Fibroblast of lung (primary cell): Measurements from ENCODE around the gene GLB1L. TPM values are rescaled to one million over a fixed set of nuclear protein-coding genes. Genes with fewer than 3 reads are reported as not detected.

Experiments used
- DNase-seq, 2 donors: peaks; one replicate each; pipeline versions ENCODE4 v3.0.0 to v3.0.0-alpha.2; 2010; ENCODE audit warnings: low read depth in 2 of 2
- H2AFZ ChIP-seq: 2 replicates; pipeline ENCODE4 v1.5.1; 2012; ENCODE audit warnings: low read length, control low read depth, inconsistent platforms
- H3K27ac ChIP-seq: 2 replicates; pipeline ENCODE4 v1.5.1; 2011; ENCODE audit warnings: low read length, control low read depth; ENCODE audit not compliant: insufficient read depth
- H3K27me3 ChIP-seq: 2 replicates; pipeline ENCODE4 v1.5.1; 2011; ENCODE audit warnings: mild to moderate bottlenecking, low read length; ENCODE audit not compliant: control insufficient read depth, insufficient read depth
- H3K36me3 ChIP-seq: 2 replicates; pipeline ENCODE4 v1.5.1; 2011; ENCODE audit warnings: low read length; ENCODE audit not compliant: control insufficient read depth, insufficient read depth
- H3K4me1 ChIP-seq: 2 replicates; pipeline ENCODE4 v1.5.1; 2011; ENCODE audit warnings: low read length; ENCODE audit not compliant: control insufficient read depth, insufficient read depth; ENCODE audit errors: extremely low read depth
- H3K4me2 ChIP-seq: 2 replicates; pipeline ENCODE4 v1.5.1; 2011; ENCODE audit warnings: low read length, control low read depth; ENCODE audit not compliant: insufficient read depth; ENCODE audit errors: extremely low read depth
- H3K4me3 ChIP-seq, 4 experiments: fragments of 200-600 bp in 1 of 4; sonication (generic) in 1 of 4; replicated peaks in 1 of 4; 2 replicates each; pipeline ENCODE4 v1.5.1; 2011 to 2016; ENCODE audit warnings: low read length in 4 of 4, low read depth in 3 of 4, mild to moderate bottlenecking in 3 of 4, control low read depth in 2 of 4, inconsistent platforms in 1 of 4, mixed read lengths in 1 of 4; ENCODE audit not compliant: insufficient read depth in 1 of 4; ENCODE audit errors: control extremely low read depth in 1 of 4
- H3K79me2 ChIP-seq: 2 replicates; pipeline ENCODE4 v1.5.1; 2012; ENCODE audit warnings: mild to moderate bottlenecking, low read length, inconsistent platforms; ENCODE audit not compliant: control insufficient read depth, insufficient read depth
- H3K9ac ChIP-seq: 2 replicates; pipeline ENCODE4 v1.5.1; 2011; ENCODE audit warnings: mild to moderate bottlenecking, low read length, control low read depth; ENCODE audit not compliant: insufficient read depth
- H3K9me3 ChIP-seq: 2 replicates; pipeline ENCODE4 v1.5.1; 2012; ENCODE audit warnings: low read depth, low read length; ENCODE audit not compliant: control insufficient read depth, insufficient read depth
- H4K20me1 ChIP-seq: 2 replicates; pipeline ENCODE4 v1.5.1; 2011; ENCODE audit warnings: low read length; ENCODE audit not compliant: control insufficient read depth, insufficient read depth; ENCODE audit errors: extremely low read depth
- CTCF ChIP-seq, 2 donors: IDR thresholded peaks in 1 of 2; conservative IDR thresholded peaks in 1 of 2; 1 replicate in 1 of 2; 2 replicates in 1 of 2; pipeline ENCODE4 v1.5.1; 2011 to 2012; ENCODE audit warnings: low read length in 2 of 2, control low read depth in 1 of 2, inconsistent platforms in 1 of 2, low read depth in 1 of 2, mild to moderate bottlenecking in 1 of 2
- EZH2 ChIP-seq: IDR thresholded peaks from 2 replicates; pipeline ENCODE4 v1.5.1; 2012; ENCODE audit warnings: low read length, control low read depth, mild to moderate bottlenecking; ENCODE audit errors: missing control alignments
- polyA minus RNA-seq: library from RNA; depleted of rRNA, polyadenylated mRNA; stranded (reverse); fragments of >200 nt; gene quantifications from 2 replicates; pipeline ENCODE4 v1.2.3, GENCODE V29; 2011; ENCODE audit warnings: low replicate concordance
- polyA plus RNA-seq, 2 donors: library from polyadenylated mRNA; depleted of rRNA in 1 of 2; stranded (reverse) in 1 of 2; unstranded in 1 of 2; fragments of >200 nt; gene quantifications; 2 replicates each; pipeline ENCODE4 v1.2.1, GENCODE V29; 2011 to 2012; ENCODE audit warnings: missing spikeins in 1 of 2
- total RNA-seq: library from RNA; depleted of rRNA; stranded (reverse); fragments of >200 nt; gene quantifications from 2 replicates; pipeline ENCODE4 v1.2.1, GENCODE V29; 2014

Gene GLB1L
- total RNA-seq, result 28.2 and 47.0 TPM in 2 replicates
- polyA plus RNA-seq, result 12.8 and 16.9 TPM in 2 replicates
- 7.6 and 9.6 TPM in 2 replicates for polyA plus RNA-seq (2012)
- 12.4 and 16.9 TPM in 2 replicates for polyA minus RNA-seq

DNA sequence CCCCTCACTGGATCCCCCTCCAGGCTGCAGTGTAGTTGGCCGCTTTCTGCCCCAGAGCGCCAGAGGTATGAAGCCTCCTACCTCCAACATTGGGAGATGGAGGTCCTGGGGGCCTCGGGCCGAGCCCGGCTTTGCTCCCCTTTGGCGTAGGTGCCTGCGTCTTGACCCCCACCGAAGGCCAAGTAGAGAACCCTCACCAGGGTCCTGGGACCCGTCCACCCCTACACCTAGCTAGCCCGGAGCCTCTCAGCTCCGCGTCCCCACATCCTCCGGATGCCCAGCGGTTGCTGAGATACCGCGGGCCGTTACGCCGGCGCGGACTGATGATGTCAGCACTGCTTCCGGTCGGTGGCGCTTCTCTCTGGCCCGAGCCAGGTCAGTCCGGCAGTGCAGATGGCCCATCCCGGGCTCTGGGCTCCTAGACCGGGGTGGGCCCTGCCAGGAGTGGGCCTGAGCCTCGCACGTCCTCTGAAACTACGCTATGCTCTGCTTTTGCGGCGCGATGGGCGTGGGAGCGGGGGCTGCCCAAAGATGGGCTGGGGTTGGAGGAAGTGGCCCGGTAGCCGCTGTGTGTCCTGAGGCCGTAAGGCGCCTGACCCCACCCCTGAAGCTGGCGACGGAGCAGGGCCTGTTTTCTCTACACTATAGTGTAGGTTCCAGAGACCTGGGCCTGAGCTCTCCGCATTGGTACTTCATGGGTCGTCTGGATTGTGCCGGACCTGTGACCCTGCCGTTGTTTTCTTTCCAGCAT, at the start of gene GLB1L, which contains the start of gene STK16:
Gene GLB1L (minus strand): TSS at position 297 of the 751 bp plus-strand sequence. CDS start 1,871 bp downstream, outside the sequence.
Gene STK16 (plus strand): TSS at position 332 of the 751 bp plus-strand sequence. CDS start 521 bp downstream, outside the sequence.
- DNase-seq, result peak; percentile 89 to 94

DNA sequence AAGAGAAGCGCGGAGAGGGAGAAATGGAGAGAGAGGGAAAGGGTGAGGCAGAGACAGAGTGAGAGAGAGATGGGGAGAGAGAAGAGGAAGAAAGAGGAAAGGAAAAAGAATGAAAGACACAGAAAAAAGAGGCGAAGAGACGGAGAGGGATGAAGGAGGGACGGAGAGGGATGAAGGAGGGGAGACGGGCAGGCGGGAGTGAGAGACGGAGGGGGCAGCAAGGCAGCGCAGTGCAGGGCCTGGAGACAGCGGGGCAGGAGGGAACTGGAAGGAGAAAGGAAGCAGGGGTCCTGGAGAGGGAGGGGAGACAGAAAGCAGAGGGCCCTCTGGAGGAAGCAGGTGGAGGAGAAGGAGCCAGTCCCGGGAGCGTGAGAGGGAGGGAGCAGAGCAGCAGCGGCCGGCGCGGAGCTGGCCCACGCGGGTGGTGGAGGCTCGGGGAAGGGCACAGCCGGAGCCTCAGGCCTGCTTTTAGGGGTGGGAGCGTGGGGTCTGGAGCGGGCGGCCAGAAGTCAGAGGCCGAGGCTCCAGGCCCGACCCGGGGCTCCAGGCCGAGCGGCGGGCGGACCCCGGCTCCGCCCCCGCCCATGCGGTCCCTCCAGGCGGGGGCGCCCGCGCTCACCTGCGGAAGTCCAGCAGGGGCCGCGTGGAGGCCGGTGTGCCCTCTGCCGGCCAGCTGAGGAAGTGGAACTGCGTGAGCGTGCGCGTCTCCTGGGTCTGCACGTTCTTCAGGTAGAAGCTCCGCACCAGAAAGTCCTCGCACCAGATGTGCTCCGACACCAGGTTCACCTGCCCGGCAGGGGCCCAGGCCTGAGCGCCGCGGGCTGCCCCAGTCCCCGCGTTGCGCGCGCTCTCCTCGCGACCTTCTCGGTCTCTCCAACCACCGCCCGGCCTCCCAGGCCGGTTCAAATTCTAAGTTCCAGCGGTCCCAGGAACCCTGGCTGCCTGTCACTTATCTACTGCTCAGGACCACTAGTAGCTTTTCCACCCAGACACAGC, 49.4 kb upstream of the GLB1L start:
- H3K4me1 ChIP-seq, result peaks cover 5% of the 10 kb centered on the region
- H2AFZ ChIP-seq, result peak overlapping the region; percentile 73
- DNase-seq, result peak; percentile 61 to 77
- peak overlapping the region; percentile 73 for H3K4me2 ChIP-seq
- H4K20me1 ChIP-seq, result no peaks in the 10 kb centered on the region
- peak overlapping the region; percentile 19 for H3K27ac ChIP-seq
- H3K27me3 ChIP-seq, result no peaks in the 10 kb centered on the region
- H3K79me2 ChIP-seq, result no peaks in the 10 kb centered on the region
- H3K9me3 ChIP-seq, result no peaks in the 10 kb centered on the region
- peak; percentile 81 to 92 for TF ChIP-seq CTCF (conservative IDR thresholded peaks at IDR 0.05 in 1 of 2, IDR thresholded peaks at IDR 0.05 in 1 of 2; ENCODE audit: low read depth in 1 of 2, low read length in 2 of 2)
- TF ChIP-seq EZH2, result no peak
- H3K9ac ChIP-seq, result peak overlapping the region; percentile 56
- H3K36me3 ChIP-seq, result no peaks in the 10 kb centered on the region
- H3K4me3 ChIP-seq, result peak overlapping the region; percentile 27 to 58 (median 37)

More for the DNA sequence above, at the start of gene GLB1L, which contains the start of gene STK16:
- TF ChIP-seq CTCF (conservative IDR thresholded peaks at IDR 0.05 in 1 of 2, IDR thresholded peaks at IDR 0.05 in 1 of 2; ENCODE audit: low read depth in 1 of 2, low read length in 2 of 2) (no peak), EZH2 (no peak)
- Histone ChIP-seq H3K4me1 (peaks cover 17% of the 10 kb centered on the region), H3K9ac (peak within 1 kb of the TSS; percentile 98), H4K20me1 (no peaks in the 10 kb centered on the region), H3K79me2 (peaks cover 15% of the 10 kb centered on the region), H3K27me3 (no peaks in the 10 kb centered on the region), H3K36me3 (peaks cover 14% of the 10 kb centered on the region), H3K4me3 (peak within 1 kb of the TSS; percentile 87 to 95 (median 94)), H3K9me3 (no peaks in the 10 kb centered on the region), H3K27ac (peak within 1 kb of the TSS; percentile 99), H2AFZ (peak within 1 kb of the TSS; percentile 86), H3K4me2 (peak within 1 kb of the TSS; percentile 92)
